A673 (cell line): ENCODE measurements around the gene RSF1. TPM values are rescaled to one million over a fixed set of nuclear protein-coding genes. Genes with fewer than 3 reads are reported as not detected.

Source experiments
- BruUV-seq: library from RNA; stranded (reverse); fragments of 400-500 nt; replicated peaks from 2 replicates; lab custom pipeline; 2021; lab: Mats Ljungman, UMichigan
- CTCF ChIA-PET: fragments of 300-600 bp; sonication (Branson Sonifier 250); formaldehyde crosslinking; loops from one replicate; lab custom pipeline; 2022; ENCODE audit warnings: antibody characterized with exemption; lab: Charles Lee
- POLR2A ChIA-PET: fragments of 300-600 bp; sonication (Branson Sonifier 250); formaldehyde crosslinking; loops from one replicate; lab custom pipeline; 2022; ENCODE audit warnings: antibody characterized with exemption; ENCODE audit not compliant: low non-redundant PET; lab: Charles Lee
- DNase-seq: peaks from one replicate; pipeline ENCODE4 v3.0.0-alpha.2; 2015; ENCODE audit warnings: low spot score
- H3K27ac ChIP-seq: fragments of 200-600 bp; sonication (generic); 2 replicates; pipeline ENCODE4 v1.5.1; 2016; ENCODE audit warnings: mixed run types, low read depth, mild to moderate bottlenecking, mixed read lengths, antibody characterized with exemption, low read length; ENCODE audit not compliant: poor library complexity, severe bottlenecking
- H3K27me3 ChIP-seq: fragments of 200-600 bp; sonication (generic); replicated peaks from 2 replicates; pipeline ENCODE4 v1.6.1; 2017; ENCODE audit warnings: mixed run types, low read depth, mild to moderate bottlenecking, mixed read lengths, antibody characterized with exemption, low read length; ENCODE audit not compliant: insufficient read depth, poor library complexity
- H3K36me3 ChIP-seq: fragments of 200-600 bp; sonication (generic); 2 replicates; pipeline ENCODE4 v1.6.1; 2016; ENCODE audit warnings: mixed run types, mild to moderate bottlenecking, mixed read lengths, antibody characterized with exemption, low read length; ENCODE audit not compliant: insufficient read depth, poor library complexity, severe bottlenecking
- H3K4me1 ChIP-seq: fragments of 200-600 bp; sonication (generic); 2 replicates; pipeline ENCODE4 v1.6.1; 2017; ENCODE audit warnings: mixed run types, mild to moderate bottlenecking, mixed read lengths, antibody characterized with exemption, low read length; ENCODE audit not compliant: insufficient read depth, poor library complexity, severe bottlenecking
- H3K4me3 ChIP-seq: fragments of 200-600 bp; sonication (generic); 2 replicates; pipeline ENCODE4 v1.5.1; 2016; ENCODE audit warnings: low read depth, mixed run types, mild to moderate bottlenecking, mixed read lengths, low read length; ENCODE audit not compliant: poor library complexity, severe bottlenecking
- H3K9me3 ChIP-seq: fragments of 200-600 bp; sonication (generic); 2 replicates; pipeline ENCODE4 v1.6.1; 2016; ENCODE audit warnings: mixed run types, low read depth, mild to moderate bottlenecking, mixed read lengths, antibody characterized with exemption, low read length; ENCODE audit not compliant: poor library complexity, severe bottlenecking
- CTCF ChIP-seq: fragments of 300-800, 200-600 bp; sonication (generic); conservative IDR thresholded peaks from 2 replicates; pipeline ENCODE4 v1.5.1; 2017; ENCODE audit warnings: low read depth, mild to moderate bottlenecking, antibody characterized with exemption, low read length, moderate library complexity, mixed read lengths
- EZH2 ChIP-seq: fragments of 200-600 bp; sonication (generic); IDR thresholded peaks from 2 replicates; pipeline ENCODE4 v1.6.1; 2017; ENCODE audit warnings: borderline replicate concordance, low read depth, mild to moderate bottlenecking, mixed read lengths, antibody characterized with exemption, low read length; ENCODE audit not compliant: poor library complexity, severe bottlenecking
- intact Hi-C: fragments of 100-400 bp; cut with micrococcal nuclease; formaldehyde crosslinking; loops from one replicate; pipeline ENCODE4 v1.10.0; 2022; ENCODE audit not compliant: unreplicated experiment
- total RNA-seq: library from RNA; stranded (reverse); gene quantifications from 2 replicates; pipeline ENCODE4 v1.2.3, GENCODE V29; 2021

RSF1 gene
- total RNA-seq, 1 experiment from 2014 or later: 94.1 TPM

GRCh38 chr11:77661670-77662069 lies 158.9 kb downstream of the RSF1 start:
- H3K36me3 ChIP-seq: peaks cover 3% of the 10 kb centered on the region
- H3K9me3 ChIP-seq: no peaks in the 10 kb centered on the region
- H3K4me3 ChIP-seq: no peak overlapping the region
- CTCF ChIA-PET: no interaction called here
- H3K27me3 ChIP-seq: no peaks in the 10 kb centered on the region
- TF ChIP-seq CTCF (no peak), EZH2 (no peak)
- no peak overlapping the region for H3K27ac ChIP-seq
- H3K4me1 ChIP-seq: no peaks in the 10 kb centered on the region
- POLR2A ChIA-PET: no interaction called here
- no peak for DNase-seq
- no TSS peak for BruUV-seq
- intact Hi-C loops: no loop called here

GRCh38 chr11:77660947-77661346 lies 159.6 kb downstream of the RSF1 start:
- TF ChIP-seq EZH2 (no peak), CTCF (no peak)
- DNase-seq: no peak
- no TSS peak for BruUV-seq
- POLR2A ChIA-PET: no interaction called here
- CTCF ChIA-PET: no interaction called here
- intact Hi-C loops: no loop called here
- Histone ChIP-seq H3K4me3 (no peak overlapping the region), H3K27ac (no peak overlapping the region), H3K36me3 (no peaks in the 10 kb centered on the region), H3K9me3 (no peaks in the 10 kb centered on the region), H3K4me1 (no peaks in the 10 kb centered on the region), H3K27me3 (no peaks in the 10 kb centered on the region)

GRCh38 chr11:77658213-77659013 lies 162.1 kb downstream of the RSF1 start:
- no peak for TF ChIP-seq EZH2
- TF ChIP-seq CTCF: no peak
- no peak overlapping the region for H3K27ac ChIP-seq
- H3K4me1 ChIP-seq: no peaks in the 10 kb centered on the region
- intact Hi-C loops: no loop called here
- H3K27me3 ChIP-seq: no peaks in the 10 kb centered on the region
- ChIA-PET CTCF (no interaction called here), POLR2A (interaction anchor here (0.6 kb wide), 1 partner anchor 70 kb away, joined by 4 read pairs; no protein-coding TSS in a partner anchor)
- no peaks in the 10 kb centered on the region for H3K36me3 ChIP-seq
- H3K9me3 ChIP-seq: no peaks in the 10 kb centered on the region
- no peak for DNase-seq
- no peak overlapping the region for H3K4me3 ChIP-seq
- BruUV-seq: no TSS peak
